Measurements from ENCODE around the gene CIB4.
"Not testable (repeated sequence)": the region's sequence is repeated elsewhere in the genome, so short reads cannot be mapped to it uniquely, and the experiment has no call there.

DNA sequence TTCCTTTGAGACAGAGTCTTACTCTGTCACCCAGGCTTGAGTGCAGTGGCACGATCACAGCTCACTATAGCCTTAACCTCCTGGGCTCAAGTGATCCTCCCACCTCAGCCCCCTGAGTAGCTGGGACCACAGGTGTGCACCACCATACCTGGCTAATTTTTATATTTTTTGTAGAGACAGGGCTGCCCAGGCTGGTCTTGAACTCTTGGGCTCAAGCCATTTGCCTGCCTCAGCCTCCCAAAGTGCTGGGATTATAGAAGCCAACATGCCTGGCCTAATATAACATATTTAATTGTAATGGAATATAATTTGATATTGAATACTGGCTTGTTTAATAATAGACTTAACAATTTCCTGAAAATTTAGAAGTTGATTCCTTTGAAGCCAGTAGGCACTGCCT lies 74.4 kb downstream of the CIB4 start:
- TF ChIP-seq, protein P1, sequence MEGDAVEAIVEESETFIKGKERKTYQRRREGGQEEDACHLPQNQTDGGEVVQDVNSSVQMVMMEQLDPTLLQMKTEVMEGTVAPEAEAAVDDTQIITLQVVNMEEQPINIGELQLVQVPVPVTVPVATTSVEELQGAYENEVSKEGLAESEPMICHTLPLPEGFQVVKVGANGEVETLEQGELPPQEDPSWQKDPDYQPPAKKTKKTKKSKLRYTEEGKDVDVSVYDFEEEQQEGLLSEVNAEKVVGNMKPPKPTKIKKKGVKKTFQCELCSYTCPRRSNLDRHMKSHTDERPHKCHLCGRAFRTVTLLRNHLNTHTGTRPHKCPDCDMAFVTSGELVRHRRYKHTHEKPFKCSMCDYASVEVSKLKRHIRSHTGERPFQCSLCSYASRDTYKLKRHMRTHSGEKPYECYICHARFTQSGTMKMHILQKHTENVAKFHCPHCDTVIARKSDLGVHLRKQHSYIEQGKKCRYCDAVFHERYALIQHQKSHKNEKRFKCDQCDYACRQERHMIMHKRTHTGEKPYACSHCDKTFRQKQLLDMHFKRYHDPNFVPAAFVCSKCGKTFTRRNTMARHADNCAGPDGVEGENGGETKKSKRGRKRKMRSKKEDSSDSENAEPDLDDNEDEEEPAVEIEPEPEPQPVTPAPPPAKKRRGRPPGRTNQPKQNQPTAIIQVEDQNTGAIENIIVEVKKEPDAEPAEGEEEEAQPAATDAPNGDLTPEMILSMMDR (conservative IDR thresholded peaks at IDR 0.05; ENCODE audit: low read depth, low read length): not testable (repeated sequence)
- TF ChIP-seq EZH2 (IDR thresholded peaks at IDR 0.05; ENCODE audit: borderline replicate concordance, low read depth, low read length, poor library complexity, severe bottlenecking): not testable (repeated sequence)
